Stimulated activated CD4-positive, alpha-beta T cell treated with anti-CD3 and anti-CD28 coated beads, TNF-alpha, amount 100 ng/mL, for 4 hours (primary cell): ENCODE results near the gene ATP13A4.
"Not testable (repeated sequence)": the region's sequence is repeated elsewhere in the genome, so short reads cannot be mapped to it uniquely, and the experiment has no call there.

Experiments used
- DNase-seq, 3 experiments: peaks; one replicate each; pipeline ENCODE4 v3.0.0-alpha.2; 2020; ENCODE audit warnings: low read depth in 3 of 3

The ATP13A4 gene

GRCh38 chr3:193559100-193559499, 4.4 kb upstream of the ATP13A4 start:
- no peak for DNase-seq

DNA sequence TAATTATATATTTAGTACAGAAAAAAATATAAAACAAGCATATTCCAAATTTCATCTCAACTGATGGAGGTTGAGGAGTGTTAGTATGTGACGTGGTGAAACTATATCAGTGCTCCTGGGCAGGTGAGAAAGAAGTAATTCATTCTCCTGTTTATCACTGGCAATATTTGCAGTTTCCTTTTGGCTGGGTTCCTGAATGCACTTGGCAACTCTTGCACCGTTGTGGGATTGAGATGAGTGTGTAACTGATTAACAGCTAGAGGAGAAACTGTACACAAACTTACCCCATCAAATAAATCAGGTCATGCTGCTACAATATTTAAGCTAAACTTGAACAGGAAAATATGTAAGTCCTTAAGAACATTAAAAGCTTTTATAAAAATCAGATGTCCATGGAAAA, 2.1 kb upstream of the ATP13A4 start:
- DNase-seq = no peak

GRCh38 chr3:193553586-193553985, 1.1 kb downstream of the ATP13A4 start:
- DNase-seq = no peak

DNA sequence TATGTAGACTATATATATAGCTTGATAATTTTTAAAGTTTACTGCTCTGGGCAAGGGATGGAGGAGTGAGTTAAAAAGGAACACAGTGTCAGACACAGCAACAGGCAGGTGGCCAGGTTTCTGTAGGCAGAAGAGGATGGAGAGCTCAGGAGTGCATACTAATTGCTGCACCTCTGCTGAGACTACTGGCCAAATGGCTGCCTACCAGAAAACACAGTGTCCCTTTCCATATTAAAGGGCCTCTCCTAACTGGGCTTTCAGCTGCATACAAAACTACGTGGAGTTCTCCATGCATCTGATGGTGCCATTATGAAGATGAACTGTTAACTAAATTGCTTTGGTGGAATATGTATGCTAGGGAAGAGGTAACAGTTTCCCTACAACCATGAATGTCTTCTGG, 1.8 kb downstream of the ATP13A4 start:
- no peak for DNase-seq

DNA sequence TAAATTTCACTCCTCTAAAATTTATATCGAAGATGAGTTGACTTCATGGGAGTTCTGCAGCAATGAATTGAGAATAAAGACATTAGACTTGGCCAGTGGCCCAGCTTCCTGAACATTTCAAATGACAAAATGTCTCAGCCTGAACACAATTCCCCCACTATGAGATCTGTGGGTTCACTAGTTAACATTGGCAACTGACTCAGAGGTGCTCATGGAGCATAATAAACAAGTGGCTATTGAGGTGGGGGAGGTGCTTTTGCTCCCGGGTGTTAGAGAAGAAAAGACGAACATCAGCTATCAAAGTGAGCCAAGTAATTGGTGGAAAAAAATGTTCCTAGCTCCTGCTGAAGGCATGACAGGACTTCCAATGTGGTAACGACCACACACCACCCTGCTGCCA, 6.3 kb downstream of the ATP13A4 start:
- no peak for DNase-seq

DNA sequence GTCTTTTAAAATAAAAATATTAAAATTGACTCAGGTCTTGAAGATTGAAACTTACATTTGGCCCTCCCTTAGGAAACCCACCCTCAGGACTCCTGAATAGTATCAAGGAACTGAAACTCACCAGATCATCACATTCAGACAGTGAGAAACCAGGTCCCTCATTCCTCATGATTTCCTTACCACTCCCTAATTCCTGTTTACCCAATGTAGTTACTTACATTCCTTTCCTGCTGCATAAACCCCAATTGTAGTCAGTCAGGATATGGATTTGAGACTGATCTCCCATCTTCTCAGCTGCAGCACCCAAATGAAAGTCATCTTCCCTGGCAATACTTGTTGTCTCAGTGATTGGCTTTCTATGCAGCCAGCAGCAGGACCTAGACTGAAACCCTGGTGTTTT, 8.6 kb downstream of the ATP13A4 start:
- no peak for DNase-seq

DNA sequence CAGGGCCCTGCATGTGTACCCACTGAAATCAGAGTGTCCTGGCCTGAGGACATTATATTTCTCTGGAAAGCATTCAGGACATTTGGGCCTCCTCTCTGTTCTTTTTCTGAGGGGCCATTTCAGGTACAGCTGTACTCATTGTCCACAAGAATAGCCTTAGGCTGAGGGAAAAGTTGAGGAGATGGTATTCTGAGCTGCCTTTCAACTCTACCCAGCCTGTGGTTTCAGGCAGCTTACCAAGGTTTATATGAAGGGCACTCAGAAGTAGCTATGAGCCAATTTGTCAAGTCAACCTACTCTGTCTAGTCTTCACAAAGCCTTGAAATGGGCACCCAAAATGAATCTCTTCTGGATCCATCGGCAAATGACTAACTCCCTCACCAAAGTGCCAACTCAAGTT, 9.4 kb downstream of the ATP13A4 start:
- DNase-seq = no peak

DNA sequence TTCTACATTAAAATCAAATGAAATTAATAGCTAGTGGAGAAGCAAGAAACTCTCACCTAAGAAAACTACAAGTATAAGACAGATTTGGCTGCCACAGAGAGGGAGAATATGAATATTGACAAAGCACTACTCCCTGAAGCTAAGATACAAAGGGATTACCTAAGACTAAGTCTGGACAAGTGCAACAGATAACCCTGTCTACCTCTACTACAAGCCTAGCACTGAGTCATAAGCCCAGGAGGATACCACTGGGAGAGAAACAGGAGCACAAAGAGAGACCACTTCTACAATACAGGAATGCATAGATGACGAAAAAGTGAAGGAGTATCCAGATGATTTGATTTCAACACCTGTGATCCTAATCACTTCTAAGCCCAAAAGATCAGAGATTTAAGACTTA, 10.4 kb downstream of the ATP13A4 start:
- DNase-seq = no peak

- DNase-seq = no peak
These were observed 24.2 kb downstream of the ATP13A4 start for GRCh38 chr3:193530231-193531165.

DNA sequence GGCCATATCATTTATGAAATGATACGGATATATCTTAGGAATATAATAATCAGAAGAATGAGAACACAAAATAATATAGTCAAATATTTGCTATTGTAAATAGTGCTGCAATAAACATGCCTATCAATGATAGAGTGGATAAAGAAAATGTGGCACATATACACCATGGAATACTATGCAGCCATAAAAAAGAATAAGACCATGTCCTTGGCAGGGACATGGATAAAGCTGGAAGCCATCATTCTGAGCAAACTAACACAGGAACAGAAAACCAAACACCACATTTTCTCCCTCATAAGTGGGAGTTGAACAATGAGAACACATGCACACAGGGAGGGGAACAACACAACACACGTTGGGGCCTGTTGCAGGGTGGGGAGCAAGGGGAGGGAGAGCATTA, 28.6 kb downstream of the ATP13A4 start:
- DNase-seq = not testable (repeated sequence)

- DNase-seq = no peak
These were observed 32.2 kb downstream of the ATP13A4 start for GRCh38 chr3:193522473-193522872.

- DNase-seq = no peak
These were observed 34.0 kb downstream of the ATP13A4 start for GRCh38 chr3:193520738-193521137.

- DNase-seq = no peak
These were observed 38.7 kb downstream of the ATP13A4 start for GRCh38 chr3:193515966-193516365.

DNA sequence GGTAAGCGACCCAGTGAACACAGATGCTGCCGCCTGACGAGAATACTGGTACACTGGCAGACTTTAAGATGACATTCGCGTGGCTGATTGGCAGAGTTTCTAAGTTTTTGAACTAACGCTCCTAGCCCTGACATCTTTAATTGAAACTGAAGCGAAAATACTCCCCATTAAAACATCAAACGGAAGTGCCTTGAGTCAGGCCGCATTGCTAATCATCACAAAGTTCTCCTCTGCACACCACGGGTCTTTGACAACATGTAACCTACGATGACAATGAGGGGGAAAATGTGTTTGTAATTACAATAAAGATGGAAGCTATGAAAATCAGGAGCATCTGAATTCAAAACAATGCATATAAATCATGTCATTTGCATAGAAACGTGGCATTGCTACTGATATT, 44.5 kb downstream of the ATP13A4 start:
- DNase-seq = no peak

DNA sequence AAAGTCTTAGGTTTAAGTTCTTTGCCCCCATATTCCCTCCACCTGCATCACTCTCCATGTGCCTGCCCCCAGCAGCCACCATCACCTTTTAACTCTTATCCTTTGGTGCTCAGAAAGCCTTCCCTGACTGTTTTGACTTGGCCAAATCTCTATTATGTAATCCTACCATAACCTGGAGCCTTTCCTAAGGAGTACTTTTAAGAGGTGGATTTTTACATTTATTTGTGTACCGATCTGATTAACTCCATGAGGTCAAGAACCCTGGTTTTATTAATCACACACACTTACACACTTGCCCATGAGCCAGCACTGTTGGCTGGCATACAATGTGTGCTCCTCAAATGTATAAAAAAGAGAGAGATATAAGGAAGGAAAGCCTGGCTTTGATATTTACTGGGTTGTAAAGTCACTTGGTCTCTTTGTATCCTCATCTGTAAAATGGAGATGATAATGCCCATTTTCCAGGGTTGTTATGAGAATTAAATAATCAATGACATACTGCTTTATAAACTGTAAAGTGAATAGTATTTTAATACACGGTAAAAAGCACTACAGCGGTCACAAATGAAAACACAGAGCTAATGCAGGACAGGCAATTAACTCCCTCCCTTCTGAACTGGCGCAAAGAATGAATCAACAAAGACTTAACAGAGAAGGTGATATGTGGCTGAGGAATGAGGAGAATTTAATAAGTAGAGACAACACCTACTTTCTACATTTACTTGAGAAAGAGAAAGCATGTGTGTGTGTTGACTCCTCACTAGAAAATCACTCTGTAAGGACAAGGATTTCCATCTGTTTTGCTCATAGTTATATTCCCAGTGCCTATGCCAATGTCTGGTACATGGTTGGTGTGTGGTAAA, 45.4 kb downstream of the ATP13A4 start:
- no peak for DNase-seq

- DNase-seq = no peak
These were observed 46.6 kb downstream of the ATP13A4 start for GRCh38 chr3:193508108-193508507.

- no peak for DNase-seq
These were observed 47.1 kb downstream of the ATP13A4 start for GRCh38 chr3:193507566-193507965.

DNA sequence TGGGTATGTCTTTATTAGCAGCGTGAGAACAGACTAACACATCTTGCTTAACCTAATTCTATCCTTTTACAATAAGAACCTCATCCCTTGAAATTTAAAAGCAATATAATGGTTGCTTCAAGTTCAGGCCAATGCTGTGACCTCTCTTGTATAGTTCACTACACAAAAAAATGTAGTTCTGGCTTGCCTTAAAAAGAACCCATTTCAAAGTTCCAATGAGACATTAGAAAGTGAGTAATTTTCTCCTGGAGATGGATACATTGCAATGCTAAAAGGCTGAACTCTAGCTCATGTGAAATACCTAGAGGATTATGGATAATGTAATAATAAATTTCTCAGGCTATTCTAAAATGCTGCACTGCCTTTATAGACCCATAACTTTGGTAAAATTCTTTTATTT, 47.8 kb downstream of the ATP13A4 start:
- DNase-seq = no peak

GRCh38 chr3:193502871-193503270, 51.8 kb downstream of the ATP13A4 start:
- no peak for DNase-seq

DNA sequence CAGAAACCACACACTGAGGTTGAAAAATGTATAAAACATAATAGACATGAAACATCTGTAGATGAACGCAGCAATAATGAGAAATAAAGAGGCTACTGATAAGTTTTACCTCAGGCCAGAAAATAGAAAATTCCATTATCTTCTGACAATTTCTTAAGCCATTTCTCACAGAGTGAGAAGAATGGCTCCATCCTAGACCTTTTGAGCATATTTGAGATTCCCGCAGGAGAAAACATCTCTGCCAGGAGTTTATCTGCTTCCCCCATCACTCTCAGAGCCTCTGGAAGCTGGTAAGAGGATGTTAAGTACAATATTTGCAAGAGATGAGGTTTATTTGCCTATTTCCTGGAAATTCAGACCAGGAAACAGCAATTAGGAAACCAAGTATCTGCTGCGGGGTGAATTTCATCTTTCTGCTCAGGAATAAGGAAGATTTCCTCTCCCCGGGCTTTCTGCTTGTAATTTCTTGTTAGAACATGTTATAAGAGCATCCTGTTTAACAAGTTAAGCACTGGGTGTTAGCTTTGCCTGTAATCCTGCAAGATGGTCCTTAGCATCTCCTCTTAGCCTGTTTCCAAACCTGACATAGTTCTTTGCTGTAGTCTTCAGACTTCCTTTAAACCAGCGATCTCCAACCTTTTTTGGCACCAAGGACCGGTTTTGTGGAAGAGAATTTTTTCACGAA, 54.8 kb downstream of the ATP13A4 start:
- DNase-seq = no peak

DNA sequence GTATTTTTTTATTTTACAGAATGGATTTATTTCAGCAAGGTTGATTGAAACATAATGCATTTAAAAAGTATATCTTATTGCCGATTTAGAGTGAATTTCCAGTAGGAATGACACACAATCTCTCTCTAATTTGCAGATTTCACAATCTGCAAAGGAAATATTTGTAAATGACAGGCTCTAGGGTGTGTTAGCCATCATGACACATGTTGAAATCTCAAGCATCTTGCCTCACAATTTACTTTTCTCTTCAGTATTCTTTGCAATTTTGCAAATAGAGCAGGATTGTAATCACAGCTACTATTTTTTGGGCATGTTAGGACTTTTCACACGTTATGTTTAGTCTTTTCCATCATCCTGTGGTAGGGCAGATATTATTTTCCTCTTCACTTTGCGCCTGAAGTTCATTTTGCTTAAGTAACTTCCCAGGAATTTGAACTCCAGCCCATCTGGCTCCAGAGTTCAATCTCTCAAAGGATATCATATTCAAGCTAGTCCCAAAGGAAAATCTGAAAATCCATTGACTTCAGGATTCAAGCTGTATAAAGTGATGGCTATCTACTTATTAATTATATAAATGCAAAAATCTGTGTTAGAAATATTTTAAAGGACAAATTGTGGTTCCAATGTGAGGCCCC, 55.4 kb downstream of the ATP13A4 start:
- DNase-seq = no peak

- no peak for DNase-seq
These were observed 56.5 kb downstream of the ATP13A4 start for GRCh38 chr3:193498215-193498614.
